PC-9 (cell line): ENCODE measurements around the gene ZNF384. TPM values are rescaled to one million over a fixed set of nuclear protein-coding genes. Genes with fewer than 3 reads are reported as not detected.

Experiments used
- BruUV-seq: library from RNA; stranded (reverse); fragments of 400-500 nt; replicated peaks from 2 replicates; lab custom pipeline; 2021; lab: Mats Ljungman, UMichigan
- CTCF ChIA-PET: fragments of 300-600 bp; sonication (Branson Sonifier 250); formaldehyde crosslinking; loops from one replicate; lab custom pipeline; 2022; ENCODE audit warnings: antibody characterized with exemption; lab: Charles Lee
- POLR2A ChIA-PET: fragments of 300-600 bp; sonication (Branson Sonifier 250); formaldehyde crosslinking; loops from one replicate; lab custom pipeline; 2022; ENCODE audit warnings: antibody characterized with exemption; ENCODE audit not compliant: unreplicated experiment; lab: Charles Lee
- DNase-seq, 2 experiments: peaks; one replicate each; pipeline versions ENCODE4 v3.0.0 to v3.0.0-alpha.2; 2015 to 2022; ENCODE audit warnings: mixed read lengths in 1 of 2
- H2AFZ ChIP-seq: fragments of 200-600 bp; sonication (generic); 2 replicates; pipeline ENCODE4 v1.8.1; 2017; ENCODE audit warnings: antibody characterized with exemption
- H3F3A ChIP-seq: fragments of 200-600 bp; sonication (generic); 2 replicates; pipeline ENCODE4 v1.8.1; 2017; ENCODE audit warnings: antibody characterized with exemption, mild to moderate bottlenecking, low read depth; ENCODE audit not compliant: insufficient read depth
- H3K27ac ChIP-seq: fragments of 200-600 bp; sonication (generic); 2 replicates; pipeline ENCODE4 v1.6.1; 2016; ENCODE audit warnings: mixed run types
- H3K27me3 ChIP-seq: fragments of 200-600 bp; sonication (generic); 2 replicates; pipeline ENCODE4 v1.6.1; 2016; ENCODE audit warnings: low read depth, mixed run types; ENCODE audit not compliant: insufficient read depth
- H3K36me3 ChIP-seq: fragments of 200-600 bp; sonication (generic); 2 replicates; pipeline ENCODE4 v1.6.1; 2016; ENCODE audit warnings: low read depth, mixed run types
- H3K4me1 ChIP-seq: fragments of 200-600 bp; sonication (generic); replicated peaks from 2 replicates; pipeline ENCODE4 v1.6.1; 2016; ENCODE audit warnings: mixed run types; ENCODE audit not compliant: insufficient read depth
- H3K4me2 ChIP-seq: fragments of 200-600 bp; sonication (generic); 2 replicates; pipeline ENCODE4 v1.6.1; 2017; ENCODE audit warnings: mixed run types
- H3K4me3 ChIP-seq: fragments of 200-600 bp; sonication (generic); 2 replicates; pipeline ENCODE4 v1.6.1; 2016; ENCODE audit warnings: mixed run types
- H3K79me2 ChIP-seq: fragments of 200-600 bp; sonication (generic); 2 replicates; pipeline ENCODE4 v1.6.1; 2017; ENCODE audit warnings: low read depth, mixed run types
- H3K9me2 ChIP-seq: fragments of 200-600 bp; sonication (generic); 2 replicates; pipeline ENCODE4 v1.8.1; 2017; ENCODE audit warnings: mild to moderate bottlenecking; ENCODE audit not compliant: insufficient read depth
- H3K9me3 ChIP-seq: fragments of 200-600 bp; sonication (generic); 2 replicates; pipeline ENCODE4 v1.8.1; 2016; ENCODE audit warnings: low read depth; ENCODE audit not compliant: insufficient read depth
- H4K20me1 ChIP-seq: fragments of 200-600 bp; sonication (generic); 2 replicates; pipeline ENCODE4 v1.8.1; 2017; ENCODE audit not compliant: insufficient read depth
- EZH2 ChIP-seq: fragments of 200-600 bp; sonication (generic); IDR thresholded peaks from 2 replicates; pipeline ENCODE4 v1.8.0; 2017; ENCODE audit warnings: antibody characterized with exemption, low read depth
- intact Hi-C: fragments of 100-400 bp; cut with micrococcal nuclease; formaldehyde crosslinking; loops from one replicate; pipeline ENCODE4 v1.10.0; 2022; ENCODE audit not compliant: unreplicated experiment
- total RNA-seq: library from RNA; stranded (reverse); gene quantifications from 2 replicates; pipeline ENCODE4 v1.2.3, GENCODE V29; 2021
- TF ChIP-seq, protein P1 (sequence below): fragments of 200-600 bp; sonication (generic); conservative IDR thresholded peaks from 2 replicates; pipeline ENCODE4 v1.6.1; 2017; ENCODE audit warnings: mixed run types, antibody characterized with exemption, mild to moderate bottlenecking, moderate library complexity

Gene ZNF384
- total RNA-seq, 1 experiment from 2014 or later = 106 TPM

GRCh38 chr12:6666211-6666610 lies 23.0 kb downstream of the ZNF384 start:
- Histone ChIP-seq H3K4me1 (peaks cover 8% of the 10 kb centered on the region), H3K9me3 (no peaks in the 10 kb centered on the region), H3K36me3 (peaks cover 31% of the 10 kb centered on the region), H3F3A (peaks cover 56% of the 10 kb centered on the region), H3K79me2 (peaks cover 16% of the 10 kb centered on the region), H3K4me2 (no peak overlapping the region), H3K9me2 (no peaks in the 10 kb centered on the region), H3K4me3 (no peak overlapping the region), H3K27ac (no peak overlapping the region), H3K27me3 (no peaks in the 10 kb centered on the region), H4K20me1 (0 out of 2 replicates have a peak, but pooled peaks cover 4% of the 10 kb centered on the region), H2AFZ (no peak overlapping the region)
- intact Hi-C loops = no loop called here
- no peak for DNase-seq
- BruUV-seq = no TSS peak
- POLR2A ChIA-PET = interaction anchor here (0.6 to 0.7 kb wide), 2 partner anchors 75 to 259 kb away, joined by 4 read pairs; no protein-coding TSS in a partner anchor
- CTCF ChIA-PET = interaction anchor here (0.6 kb wide), 1 partner anchor 23 kb away, joined by 3 read pairs; no protein-coding TSS in a partner anchor
- TF ChIP-seq, protein P1, sequence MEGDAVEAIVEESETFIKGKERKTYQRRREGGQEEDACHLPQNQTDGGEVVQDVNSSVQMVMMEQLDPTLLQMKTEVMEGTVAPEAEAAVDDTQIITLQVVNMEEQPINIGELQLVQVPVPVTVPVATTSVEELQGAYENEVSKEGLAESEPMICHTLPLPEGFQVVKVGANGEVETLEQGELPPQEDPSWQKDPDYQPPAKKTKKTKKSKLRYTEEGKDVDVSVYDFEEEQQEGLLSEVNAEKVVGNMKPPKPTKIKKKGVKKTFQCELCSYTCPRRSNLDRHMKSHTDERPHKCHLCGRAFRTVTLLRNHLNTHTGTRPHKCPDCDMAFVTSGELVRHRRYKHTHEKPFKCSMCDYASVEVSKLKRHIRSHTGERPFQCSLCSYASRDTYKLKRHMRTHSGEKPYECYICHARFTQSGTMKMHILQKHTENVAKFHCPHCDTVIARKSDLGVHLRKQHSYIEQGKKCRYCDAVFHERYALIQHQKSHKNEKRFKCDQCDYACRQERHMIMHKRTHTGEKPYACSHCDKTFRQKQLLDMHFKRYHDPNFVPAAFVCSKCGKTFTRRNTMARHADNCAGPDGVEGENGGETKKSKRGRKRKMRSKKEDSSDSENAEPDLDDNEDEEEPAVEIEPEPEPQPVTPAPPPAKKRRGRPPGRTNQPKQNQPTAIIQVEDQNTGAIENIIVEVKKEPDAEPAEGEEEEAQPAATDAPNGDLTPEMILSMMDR = no peak
- TF ChIP-seq EZH2 = no peak

DNA sequence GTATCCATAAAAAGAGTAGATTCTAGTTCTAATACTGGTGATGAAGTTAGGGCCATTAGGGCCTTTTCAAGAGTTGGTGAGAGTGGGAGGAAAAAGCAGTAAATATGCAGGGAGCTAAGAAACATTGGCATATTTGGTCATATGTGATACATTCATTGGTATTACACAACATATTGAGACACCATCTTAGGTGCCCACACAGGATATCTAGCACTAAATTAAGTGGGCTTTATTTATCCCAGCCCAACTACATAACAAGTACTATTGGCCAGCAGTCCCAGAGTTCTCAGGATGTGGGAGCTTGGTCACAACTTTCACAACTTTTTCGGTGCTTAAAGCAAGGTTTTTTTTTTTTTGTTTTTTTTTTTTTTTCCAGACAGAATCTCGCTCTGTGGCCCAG lies 24.3 kb downstream of the ZNF384 start:
- ChIA-PET CTCF (no interaction called here), POLR2A (interaction anchor here (0.7 kb wide), 1 partner anchor 51 kb away, joined by 3 read pairs; no protein-coding TSS in a partner anchor)
- TF ChIP-seq, protein P1 = no peak
- no peaks in the 10 kb centered on the region for H3K27me3 ChIP-seq
- peaks cover 20% of the 10 kb centered on the region for H3K79me2 ChIP-seq
- BruUV-seq = no TSS peak
- no peak overlapping the region for H3K4me3 ChIP-seq
- no peak overlapping the region for H3K4me2 ChIP-seq
- H3K27ac ChIP-seq = no peak overlapping the region
- peaks cover 18% of the 10 kb centered on the region for H3K36me3 ChIP-seq
- H2AFZ ChIP-seq = no peak overlapping the region
- H4K20me1 ChIP-seq = no peaks in the 10 kb centered on the region
- peaks cover 52% of the 10 kb centered on the region for H3F3A ChIP-seq
- no peaks in the 10 kb centered on the region for H3K9me2 ChIP-seq
- H3K9me3 ChIP-seq = no peaks in the 10 kb centered on the region
- peaks cover 8% of the 10 kb centered on the region for H3K4me1 ChIP-seq
- intact Hi-C loops = no loop called here
- no peak for DNase-seq

- ChIA-PET CTCF (interaction anchor here (0.7 kb wide), 1 partner anchor 26 kb away, joined by 4 read pairs; the partner anchor contains the start of gene ZNF384), POLR2A (interaction anchor here (0.6 kb wide), 2 partner anchors 23 to 159 kb away, joined by 3 to 6 read pairs; no protein-coding TSS in a partner anchor)
- Histone ChIP-seq H3K4me3 (peak within 1 kb of the TSS; percentile 63), H3K9me3 (no peaks in the 10 kb centered on the region), H2AFZ (peak within 1 kb of the TSS; percentile 87), H3K9me2 (no peaks in the 10 kb centered on the region), H3K79me2 (peaks cover 20% of the 10 kb centered on the region), H3K4me2 (peak within 1 kb of the TSS; percentile 92), H3K4me1 (peaks cover 8% of the 10 kb centered on the region), H3K36me3 (0 out of 2 replicates have a peak, but pooled peaks cover 2% of the 10 kb centered on the region), H3K27ac (peak within 1 kb of the TSS; percentile 58), H3F3A (peaks cover 36% of the 10 kb centered on the region), H3K27me3 (no peaks in the 10 kb centered on the region), H4K20me1 (no peaks in the 10 kb centered on the region)
- peak; percentile 98 to 99 for DNase-seq
- no TSS peak for BruUV-seq
- intact Hi-C loops = loop anchor here (1.0 kb wide), 4 partner anchors 26 to 61 kb away; partner anchors contain the start of genes COPS7A and ZNF384
- TF ChIP-seq, protein P1 = no peak
- no peak for TF ChIP-seq EZH2
These were observed 26.1 kb downstream of the ZNF384 start, which contains the start of gene ING4 for GRCh38 chr12:6662906-6663742. Gene ING4 (minus strand): TSS chr12:6663119. CDS start chr12:6663101, 18 bp downstream.
